Neuronal stem cell (in vitro differentiated cells): Measurements from ENCODE around the gene CTCF.

ENCODE experiments used
- DNase-seq: peaks from one replicate; pipeline ENCODE4 v3.0.0-alpha.2; 2013; ENCODE audit warnings: low spot score
- H2AFZ ChIP-seq: one replicate; pipeline ENCODE4 v1.6.1; 2013; ENCODE audit warnings: mild to moderate bottlenecking, low read length, inconsistent platforms
- H2AK5ac ChIP-seq: 2 replicates; pipeline ENCODE4 v1.6.1; 2013; ENCODE audit warnings: low read depth, mild to moderate bottlenecking, inconsistent platforms, low read length, moderate library complexity, mixed read lengths
- H2BK120ac ChIP-seq: 2 replicates; pipeline ENCODE4 v1.6.1; 2013; ENCODE audit warnings: low read depth, mild to moderate bottlenecking, inconsistent platforms, low read length, moderate library complexity, mixed read lengths
- H2BK12ac ChIP-seq: one replicate; pipeline ENCODE4 v1.6.1; 2013; ENCODE audit warnings: low read length, inconsistent platforms
- H2BK15ac ChIP-seq: 2 replicates; pipeline ENCODE4 v1.6.1; 2013; ENCODE audit warnings: mild to moderate bottlenecking, low read length, inconsistent platforms, mixed read lengths
- H2BK5ac ChIP-seq: one replicate; pipeline ENCODE4 v1.6.1; 2013; ENCODE audit warnings: inconsistent platforms, mild to moderate bottlenecking, low read length, moderate library complexity
- H3K14ac ChIP-seq: one replicate; pipeline ENCODE4 v1.6.1; 2013; ENCODE audit warnings: low read length, inconsistent platforms
- H3K18ac ChIP-seq: 2 replicates; pipeline ENCODE4 v1.6.1; 2013; ENCODE audit warnings: low read length, inconsistent platforms
- H3K23ac ChIP-seq: 2 replicates; pipeline ENCODE4 v1.6.1; 2013; ENCODE audit warnings: low read depth, mild to moderate bottlenecking, mixed read lengths, low read length, inconsistent platforms; ENCODE audit not compliant: poor library complexity
- H3K27ac ChIP-seq: replicated peaks from 3 replicates; pipeline ENCODE4 v1.5.1; 2013; ENCODE audit warnings: low read length, inconsistent platforms
- H3K27me3 ChIP-seq, 3 experiments: 2 replicates each; pipeline ENCODE4 v1.6.1; 2013; ENCODE audit warnings: low read length in 3 of 3, mild to moderate bottlenecking in 2 of 3, inconsistent platforms in 1 of 3, low read depth in 1 of 3, mixed read lengths in 1 of 3, moderate library complexity in 1 of 3; ENCODE audit not compliant: control insufficient read depth in 3 of 3, insufficient read depth in 3 of 3
- H3K36me3 ChIP-seq, 2 donors: replicated peaks in 1 of 2; 2 replicates each; pipeline ENCODE4 v1.6.1; 2013; ENCODE audit warnings: low read length in 2 of 2; ENCODE audit not compliant: control insufficient read depth in 2 of 2, insufficient read depth in 2 of 2
- H3K4ac ChIP-seq: 2 replicates; pipeline ENCODE4 v1.6.1; 2013; ENCODE audit warnings: inconsistent platforms, mild to moderate bottlenecking, low read length, moderate library complexity
- H3K4me1 ChIP-seq, 2 donors: 1 replicate in 1 of 2; 2 replicates in 1 of 2; pipeline ENCODE4 v1.6.1; 2013; ENCODE audit warnings: low read length in 2 of 2, low read depth in 1 of 2; ENCODE audit not compliant: control insufficient read depth in 2 of 2, insufficient read depth in 1 of 2
- H3K4me2 ChIP-seq: one replicate; pipeline ENCODE4 v1.6.1; 2013; ENCODE audit warnings: mild to moderate bottlenecking, low read length, inconsistent platforms; ENCODE audit not compliant: insufficient read depth, poor library complexity, severe bottlenecking
- H3K4me3 ChIP-seq, 2 donors: 2 replicates each; pipeline ENCODE4 v1.5.1; 2013; ENCODE audit warnings: low read length in 2 of 2, mild to moderate bottlenecking in 2 of 2, inconsistent platforms in 1 of 2, moderate library complexity in 1 of 2
- H3K79me1 ChIP-seq: one replicate; pipeline ENCODE4 v1.6.1; 2013; ENCODE audit warnings: low read depth, mild to moderate bottlenecking, inconsistent platforms, low read length, moderate library complexity
- H3K9ac ChIP-seq: one replicate; pipeline ENCODE4 v1.6.1; 2013; ENCODE audit warnings: mild to moderate bottlenecking, low read depth, low read length, inconsistent platforms; ENCODE audit not compliant: poor library complexity
- H3K9me3 ChIP-seq, 2 donors: replicated peaks in 1 of 2; 2 replicates each; pipeline versions ENCODE3 to v1.6.1; 2013; ENCODE audit warnings: low read length in 2 of 2, mild to moderate bottlenecking in 2 of 2, inconsistent platforms in 1 of 2, low read depth in 1 of 2, mixed read lengths in 1 of 2, moderate library complexity in 1 of 2; ENCODE audit not compliant: control insufficient read depth in 2 of 2, insufficient read depth in 1 of 2
- H4K8ac ChIP-seq: one replicate; pipeline ENCODE4 v1.6.1; 2013; ENCODE audit warnings: low read depth, mild to moderate bottlenecking, inconsistent platforms, low read length, moderate library complexity
- H4K91ac ChIP-seq: one replicate; pipeline ENCODE4 v1.6.1; 2013; ENCODE audit warnings: low read length, low read depth, mild to moderate bottlenecking, inconsistent platforms; ENCODE audit not compliant: poor library complexity
- WGBS, 2 donors: extraction: QIAGEN DNeasy Blood & Tissue Kit; methylation state at CpG; one replicate each; pipeline ENCODE4 v1.1.7; 2013; ENCODE audit warnings: missing lambda C conversion rate in 2 of 2, mixed read lengths in 1 of 2; ENCODE audit not compliant: insufficient read length in 2 of 2, insufficient replicate concordance in 1 of 2; ENCODE audit errors: extremely low coverage in 2 of 2; 5-methylcytosine and 5-hydroxymethylcytosine counted together

CTCF gene

GRCh38 chr16:67661886-67662652 is 99.7 kb downstream of the CTCF start:
- WGBS, 2 donors = no CpG with 5 or more reads among the region's 34 CpGs
- Histone ChIP-seq H3K9me3 (no peaks in the 10 kb centered on the region), H2BK15ac (no peak overlapping the region)

GRCh38 chr16:67662653-67663010 is 100.3 kb downstream of the CTCF start:
- Histone ChIP-seq H3K4me3 (no peak overlapping the region), H3K4ac (no peak overlapping the region), H3K9ac (no peak overlapping the region), H2BK12ac (no peak overlapping the region), H3K4me1 (peaks cover 15 to 25% of the 10 kb centered on the region in 2 donors), H2AK5ac (no peak overlapping the region), H3K9me3 (no peaks in the 10 kb centered on the region), H3K23ac (no peak overlapping the region), H2BK15ac (no peak overlapping the region), H2AFZ (no peak overlapping the region), H4K91ac (no peak overlapping the region), H4K8ac (no peak overlapping the region), H2BK120ac (no peak overlapping the region), H3K4me2 (no peak overlapping the region), H3K27me3 (peaks cover 0 to 2% (median 0%) of the 10 kb centered on the region in 3 experiments), H3K79me1 (peaks cover 10% of the 10 kb centered on the region), H2BK5ac (no peak overlapping the region), H3K14ac (no peak overlapping the region), H3K18ac (no peak overlapping the region), H3K36me3 (peaks cover 11 to 50% of the 10 kb centered on the region in 2 donors), H3K27ac (no peak overlapping the region)
- DNase-seq = no peak

More at GRCh38 chr16:67661886-67662652, 99.7 kb downstream of the CTCF start:
- H2BK12ac ChIP-seq = no peak overlapping the region
- no peak overlapping the region for H3K9ac ChIP-seq
- H3K23ac ChIP-seq = peak overlapping the region; percentile 59
- H2AK5ac ChIP-seq = peak overlapping the region; percentile 32
- H3K4me3 ChIP-seq = peak overlapping the region in 1 of 2 donors; percentile 70
- no peak overlapping the region for H2BK5ac ChIP-seq
- no peak overlapping the region for H3K4ac ChIP-seq
- peaks cover 10% of the 10 kb centered on the region for H3K79me1 ChIP-seq
- no peak overlapping the region for H3K14ac ChIP-seq
- peaks cover 10 to 19% of the 10 kb centered on the region in 2 donors for H3K4me1 ChIP-seq
- no peak overlapping the region for H3K27ac ChIP-seq
- H4K91ac ChIP-seq = no peak overlapping the region
- no peak overlapping the region for H4K8ac ChIP-seq
- no peak overlapping the region for H3K18ac ChIP-seq
- H2AFZ ChIP-seq = no peak overlapping the region
- H3K4me2 ChIP-seq = no peak overlapping the region
- H2BK120ac ChIP-seq = no peak overlapping the region
- peaks cover 0 to 2% (median 0%) of the 10 kb centered on the region in 3 experiments for H3K27me3 ChIP-seq
- no peak for DNase-seq
- H3K36me3 ChIP-seq = peaks cover 11 to 56% of the 10 kb centered on the region in 2 donors

GRCh38 chr16:67663151-67663876 is 101.0 kb downstream of the CTCF start:
- peaks cover 17 to 29% of the 10 kb centered on the region in 2 donors for H3K4me1 ChIP-seq
- peaks cover 0 to 2% (median 0%) of the 10 kb centered on the region in 3 experiments for H3K27me3 ChIP-seq
- no peak overlapping the region for H3K18ac ChIP-seq
- H4K8ac ChIP-seq = no peak overlapping the region
- peaks cover 10% of the 10 kb centered on the region for H3K79me1 ChIP-seq
- peak overlapping the region; percentile 8 for H4K91ac ChIP-seq
- no peak overlapping the region for H3K4me3 ChIP-seq
- H3K4ac ChIP-seq = peak overlapping the region; percentile 15
- H2BK12ac ChIP-seq = peak overlapping the region; percentile 17
- H3K9ac ChIP-seq = no peak overlapping the region
- no peak overlapping the region for H3K14ac ChIP-seq
- no peak overlapping the region for H2AK5ac ChIP-seq
- H3K4me2 ChIP-seq = no peak overlapping the region
- no peak overlapping the region for H3K23ac ChIP-seq
- H2BK15ac ChIP-seq = peak overlapping the region; percentile 12
- H2BK120ac ChIP-seq = peak overlapping the region; percentile 36
- WGBS, 2 donors = no CpG with 5 or more reads among the region's 25 CpGs
- no peak for DNase-seq
- no peak overlapping the region for H2BK5ac ChIP-seq
- no peak overlapping the region for H2AFZ ChIP-seq
- no peak overlapping the region for H3K27ac ChIP-seq
- H3K9me3 ChIP-seq = no peaks in the 10 kb centered on the region
- peaks cover 11 to 43% of the 10 kb centered on the region in 2 donors for H3K36me3 ChIP-seq

- Histone ChIP-seq H2AK5ac (no peak overlapping the region), H2BK120ac (peak overlapping the region; percentile 36), H3K23ac (no peak overlapping the region), H3K4me1 (peaks cover 17 to 29% of the 10 kb centered on the region in 2 donors), H4K8ac (no peak overlapping the region), H3K18ac (peak overlapping the region; percentile 19), H2BK12ac (peak overlapping the region; percentile 14), H3K79me1 (peaks cover 10% of the 10 kb centered on the region), H3K14ac (no peak overlapping the region), H3K9me3 (no peaks in the 10 kb centered on the region), H3K27ac (no peak overlapping the region), H3K4ac (no peak overlapping the region), H2BK5ac (no peak overlapping the region), H2AFZ (no peak overlapping the region), H2BK15ac (no peak overlapping the region), H3K27me3 (peaks cover 0 to 2% (median 0%) of the 10 kb centered on the region in 3 experiments), H3K4me3 (no peak overlapping the region), H3K36me3 (peaks cover 11 to 38% of the 10 kb centered on the region in 2 donors), H3K9ac (peak overlapping the region; percentile 50), H4K91ac (no peak overlapping the region), H3K4me2 (no peak overlapping the region)
- DNase-seq = no peak
- WGBS, 2 donors = no CpG with 5 or more reads among the region's 6 CpGs
Observed at GRCh38 chr16:67663877-67664222, 101.5 kb downstream of the CTCF start.
